ENCODE data around the gene IL1R1.

Gene IL1R1

DNA sequence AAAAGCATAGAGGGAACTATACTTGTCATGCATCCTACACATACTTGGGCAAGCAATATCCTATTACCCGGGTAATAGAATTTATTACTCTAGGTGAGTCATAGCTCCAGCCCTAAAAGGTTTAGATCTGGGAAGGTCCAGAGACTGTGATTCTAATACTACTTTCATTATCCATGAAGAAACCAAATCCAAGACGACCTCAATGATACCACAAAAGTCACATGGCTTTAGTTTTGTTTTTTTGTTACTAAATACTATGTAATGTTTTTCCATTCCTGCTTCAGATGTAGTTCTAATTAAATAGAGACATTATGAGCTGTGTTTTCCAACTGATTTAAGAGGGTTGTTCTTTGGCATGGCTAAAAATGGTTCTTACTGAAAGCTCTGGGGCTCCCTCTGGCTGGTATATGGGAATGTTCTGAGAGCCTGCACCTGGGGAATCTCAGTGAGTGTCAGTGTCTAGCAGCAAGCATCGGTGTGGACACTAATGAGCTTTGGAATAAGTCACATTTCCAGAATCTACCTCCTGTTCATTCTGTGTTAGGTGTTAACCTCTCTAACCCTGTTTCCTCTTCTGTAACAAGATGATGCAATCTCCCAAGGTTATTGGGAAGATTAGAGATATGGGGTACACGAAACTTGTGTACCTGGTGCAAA is 23.8 kb downstream of the IL1R1 start:
- DNase-seq (ENCODE audit: extremely low read depth in 1 of 2, low read depth in 1 of 2), result no peak

DNA sequence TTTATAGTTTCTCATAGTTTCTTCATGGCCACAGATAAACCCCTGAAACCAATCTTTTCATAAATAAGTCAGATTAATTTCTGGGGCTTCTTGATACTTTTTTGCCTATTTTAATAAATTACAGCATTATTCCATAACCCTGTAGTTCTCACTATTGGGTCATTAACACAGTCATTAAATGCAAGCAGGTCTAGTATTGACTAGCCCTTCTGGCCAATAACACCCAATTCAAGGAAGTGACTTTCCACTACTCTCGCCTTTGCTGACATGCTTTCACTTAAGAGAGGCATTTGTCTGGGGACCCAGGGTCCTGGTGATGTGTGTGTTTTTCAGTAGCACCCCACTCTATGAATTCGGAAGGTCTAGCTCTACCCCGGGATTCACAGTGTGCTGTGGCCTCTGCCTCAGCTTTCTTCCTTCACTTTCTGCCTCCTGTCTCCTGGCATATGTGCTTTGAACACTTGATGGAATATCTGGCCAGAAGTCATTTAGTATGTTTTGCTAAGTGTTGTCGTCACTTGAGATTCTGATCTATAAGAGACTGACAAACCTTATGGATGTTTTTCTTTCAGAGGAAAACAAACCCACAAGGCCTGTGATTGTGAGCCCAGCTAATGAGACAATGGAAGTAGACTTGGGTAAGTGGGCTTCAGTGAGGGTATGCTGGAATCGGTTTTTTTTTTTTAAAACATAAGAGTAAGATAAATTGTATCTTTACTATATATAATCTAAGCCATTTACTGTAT is 25.7 kb downstream of the IL1R1 start:
- no peak for DNase-seq (ENCODE audit: extremely low read depth in 1 of 2, low read depth in 1 of 2)

DNA sequence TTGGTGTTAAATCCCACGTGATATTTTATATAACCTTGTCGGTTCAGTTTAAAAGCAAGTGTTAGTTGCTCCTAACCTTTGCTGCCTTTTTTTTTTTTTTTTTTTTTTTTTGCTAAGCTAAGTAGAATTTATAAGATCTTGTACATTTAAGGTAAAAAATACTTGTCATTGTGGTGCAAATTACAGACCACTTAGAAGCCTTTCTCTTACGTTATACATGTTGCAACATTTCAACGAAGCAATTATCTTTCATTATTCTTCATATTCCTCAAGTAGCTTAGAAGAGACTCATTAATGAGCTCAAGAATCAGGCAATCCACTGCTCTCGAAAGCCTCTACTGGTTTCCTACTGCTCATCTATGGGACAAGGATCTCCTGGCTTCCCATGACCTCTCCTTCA is 29.4 kb downstream of the IL1R1 start:
- DNase-seq (ENCODE audit: extremely low read depth in 1 of 2, low read depth in 1 of 2), result no peak

DNA sequence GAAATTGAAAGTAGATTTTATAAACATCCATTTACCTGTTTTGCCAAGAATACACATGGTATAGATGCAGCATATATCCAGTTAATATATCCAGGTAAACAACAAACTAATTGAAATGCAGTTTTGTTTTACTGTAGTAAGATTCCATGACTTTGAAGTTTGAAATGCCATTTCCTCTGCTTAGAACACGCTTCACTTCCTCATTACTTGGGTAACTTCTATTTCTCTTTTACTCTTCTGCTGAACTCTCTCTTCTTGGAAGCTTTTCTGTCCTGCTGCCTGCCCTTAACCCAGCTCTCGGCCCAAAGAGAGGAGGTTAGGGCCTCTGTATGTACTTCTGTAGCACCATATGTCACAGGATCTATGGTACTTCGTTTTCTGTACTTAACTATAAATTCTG is 30.2 kb downstream of the IL1R1 start:
- DNase-seq (ENCODE audit: extremely low read depth in 1 of 2, low read depth in 1 of 2), result no peak

DNA sequence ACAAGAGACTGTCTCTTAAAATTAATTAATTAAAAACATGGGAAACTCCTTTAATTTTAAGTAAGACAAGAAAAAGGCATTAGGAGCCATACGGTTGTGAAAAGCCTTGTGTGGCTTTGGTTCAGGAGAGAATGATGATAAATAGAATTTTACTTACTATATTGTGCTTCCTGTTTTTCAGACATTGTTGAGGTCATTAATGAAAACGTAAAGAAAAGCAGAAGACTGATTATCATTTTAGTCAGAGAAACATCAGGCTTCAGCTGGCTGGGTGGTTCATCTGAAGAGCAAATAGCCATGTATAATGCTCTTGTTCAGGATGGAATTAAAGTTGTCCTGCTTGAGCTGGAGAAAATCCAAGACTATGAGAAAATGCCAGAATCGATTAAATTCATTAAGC is 33.6 kb downstream of the IL1R1 start:
- DNase-seq (ENCODE audit: extremely low read depth in 1 of 2, low read depth in 1 of 2), result no peak

DNA sequence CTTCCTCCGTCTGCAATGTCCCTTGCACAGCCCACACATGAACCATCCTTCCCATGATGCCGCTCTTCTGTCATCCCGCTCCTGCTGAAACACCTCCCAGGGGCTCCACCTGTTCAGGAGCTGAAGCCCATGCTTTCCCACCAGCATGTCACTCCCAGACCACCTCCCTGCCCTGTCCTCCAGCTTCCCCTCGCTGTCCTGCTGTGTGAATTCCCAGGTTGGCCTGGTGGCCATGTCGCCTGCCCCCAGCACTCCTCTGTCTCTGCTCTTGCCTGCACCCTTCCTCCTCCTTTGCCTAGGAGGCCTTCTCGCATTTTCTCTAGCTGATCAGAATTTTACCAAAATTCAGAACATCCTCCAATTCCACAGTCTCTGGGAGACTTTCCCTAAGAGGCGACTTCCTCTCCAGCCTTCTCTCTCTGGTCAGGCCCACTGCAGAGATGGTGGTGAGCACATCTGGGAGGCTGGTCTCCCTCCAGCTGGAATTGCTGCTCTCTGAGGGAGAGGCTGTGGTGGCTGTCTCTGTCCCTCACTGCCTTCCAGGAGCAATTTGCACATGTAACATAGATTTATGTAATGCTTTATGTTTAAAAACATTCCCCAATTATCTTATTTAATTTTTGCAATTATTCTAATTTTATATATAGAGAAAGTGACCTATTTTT is 35.4 kb downstream of the IL1R1 start:
- DNase-seq (ENCODE audit: extremely low read depth in 1 of 2, low read depth in 1 of 2), result no peak

DNA sequence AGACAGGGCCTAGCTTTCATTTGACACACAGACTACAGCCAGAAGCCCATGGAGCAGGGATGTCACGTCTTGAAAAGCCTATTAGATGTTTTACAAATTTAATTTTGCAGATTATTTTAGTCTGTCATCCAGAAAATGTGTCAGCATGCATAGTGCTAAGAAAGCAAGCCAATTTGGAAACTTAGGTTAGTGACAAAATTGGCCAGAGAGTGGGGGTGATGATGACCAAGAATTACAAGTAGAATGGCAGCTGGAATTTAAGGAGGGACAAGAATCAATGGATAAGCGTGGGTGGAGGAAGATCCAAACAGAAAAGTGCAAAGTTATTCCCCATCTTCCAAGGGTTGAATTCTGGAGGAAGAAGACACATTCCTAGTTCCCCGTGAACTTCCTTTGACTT is 36.5 kb downstream of the IL1R1 start:
- DNase-seq (ENCODE audit: extremely low read depth in 1 of 2, low read depth in 1 of 2), result no peak

DNA sequence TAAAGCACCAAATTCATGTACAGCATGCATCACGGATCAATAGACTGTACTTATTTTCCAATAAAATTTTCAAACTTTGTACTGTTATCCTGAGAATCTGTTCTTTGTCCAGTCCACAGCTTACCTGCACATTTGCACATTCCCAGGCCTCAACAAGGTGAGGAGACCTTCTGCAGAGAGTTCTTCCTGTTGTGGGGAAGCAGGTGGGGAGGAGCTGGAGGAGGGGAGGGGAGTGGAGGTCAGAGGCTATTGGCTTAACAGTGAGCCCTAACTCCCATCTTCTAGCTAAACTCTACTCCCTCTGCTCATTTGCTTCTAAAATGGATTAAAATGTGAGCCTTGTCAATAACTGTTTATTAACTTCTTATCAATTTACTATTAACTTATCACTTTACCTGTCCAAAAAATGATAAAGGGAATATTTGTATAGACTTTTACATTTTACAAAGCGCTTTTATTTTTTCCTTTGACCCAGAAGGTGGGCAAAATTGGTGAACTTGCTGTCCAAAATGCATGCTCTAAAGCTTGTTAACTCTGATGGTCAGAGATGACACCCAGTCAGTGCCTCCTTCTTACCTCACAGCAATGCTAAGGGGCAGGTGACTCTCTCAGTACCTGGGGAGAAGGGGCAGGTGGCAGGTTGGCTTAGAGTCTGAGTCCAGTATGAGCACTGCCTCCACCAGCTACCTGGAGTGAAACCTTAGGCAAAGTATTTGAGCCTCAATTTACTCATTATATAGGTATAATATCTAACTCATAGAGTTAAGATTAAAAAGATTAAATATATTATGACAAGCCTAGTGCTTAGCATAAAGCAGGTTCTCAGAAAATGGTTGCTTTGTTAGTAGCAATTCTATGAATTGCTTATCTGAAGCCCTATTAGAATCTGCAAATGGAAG is 37.5 kb downstream of the IL1R1 start:
- DNase-seq (ENCODE audit: extremely low read depth in 1 of 2, low read depth in 1 of 2), result no peak

DNA sequence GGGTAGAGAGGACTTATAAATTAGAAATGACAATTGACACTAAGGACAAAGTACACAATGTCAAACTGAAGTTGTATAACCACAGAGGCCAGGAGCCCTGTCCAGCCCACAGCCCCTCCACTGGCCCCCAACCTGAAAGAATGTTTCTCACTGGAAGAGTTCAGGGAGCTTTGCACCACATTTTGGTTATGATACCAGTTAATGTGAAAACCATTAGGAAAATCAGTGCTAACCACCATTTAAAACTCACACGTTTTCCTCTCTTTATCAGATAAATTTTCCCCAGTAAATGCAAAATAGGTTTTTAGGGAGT is 38.1 kb downstream of the IL1R1 start:
- no peak for DNase-seq (ENCODE audit: extremely low read depth in 1 of 2, low read depth in 1 of 2)

DNA sequence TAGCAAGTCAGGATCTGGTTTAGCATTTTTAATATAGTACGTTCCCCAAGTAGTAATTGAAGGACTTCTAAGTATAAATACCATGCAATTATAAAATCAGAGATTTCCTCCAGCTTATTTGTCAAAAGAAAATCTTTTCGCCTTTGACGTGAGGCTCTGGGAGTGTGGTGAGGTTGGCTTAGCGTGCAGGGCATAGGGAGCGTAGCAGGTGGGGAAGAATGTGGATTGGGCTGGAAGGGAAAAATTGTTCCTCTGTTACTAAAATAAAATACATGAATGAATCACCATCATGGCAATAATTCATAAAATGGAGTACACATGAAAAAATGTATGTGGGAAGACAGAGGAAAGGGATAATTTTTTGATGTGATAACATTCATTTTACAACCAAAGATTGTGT is 38.8 kb downstream of the IL1R1 start:
- no peak for DNase-seq (ENCODE audit: extremely low read depth in 1 of 2, low read depth in 1 of 2)

DNA sequence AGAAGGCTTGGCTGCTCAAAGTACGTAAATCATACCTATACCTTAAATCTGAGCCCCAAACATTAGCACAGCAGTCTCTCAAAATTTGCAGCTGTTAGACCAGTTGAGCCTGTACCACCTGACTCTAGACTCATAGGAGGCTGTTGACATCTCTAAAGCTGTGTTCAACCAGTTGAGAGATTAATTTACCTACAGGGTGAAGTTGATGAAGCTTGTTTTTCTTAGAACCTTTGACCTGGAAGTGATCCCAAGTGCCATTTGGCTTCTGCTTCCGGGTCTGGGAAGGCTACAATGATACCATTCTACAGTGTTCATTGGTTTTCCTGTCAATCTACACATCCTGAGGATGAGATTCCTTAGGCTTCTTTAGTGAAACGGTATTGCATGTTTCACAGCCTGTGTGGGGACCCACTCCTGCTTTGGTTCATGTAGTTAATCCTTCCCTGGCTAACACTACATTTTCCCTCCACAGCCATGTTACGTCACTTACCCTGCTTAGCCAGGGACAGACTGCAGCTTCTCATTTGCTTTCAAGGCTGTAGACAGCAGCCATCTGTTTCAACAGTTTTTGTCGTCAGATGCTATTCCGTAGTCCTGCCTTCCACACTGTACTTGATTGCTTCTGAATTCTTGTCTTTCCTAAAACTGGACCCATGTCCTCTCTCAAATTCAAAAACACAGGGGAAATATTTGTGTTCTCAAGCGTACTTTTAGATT is 39.5 kb downstream of the IL1R1 start:
- no peak for DNase-seq (ENCODE audit: extremely low read depth in 1 of 2, low read depth in 1 of 2)

DNA sequence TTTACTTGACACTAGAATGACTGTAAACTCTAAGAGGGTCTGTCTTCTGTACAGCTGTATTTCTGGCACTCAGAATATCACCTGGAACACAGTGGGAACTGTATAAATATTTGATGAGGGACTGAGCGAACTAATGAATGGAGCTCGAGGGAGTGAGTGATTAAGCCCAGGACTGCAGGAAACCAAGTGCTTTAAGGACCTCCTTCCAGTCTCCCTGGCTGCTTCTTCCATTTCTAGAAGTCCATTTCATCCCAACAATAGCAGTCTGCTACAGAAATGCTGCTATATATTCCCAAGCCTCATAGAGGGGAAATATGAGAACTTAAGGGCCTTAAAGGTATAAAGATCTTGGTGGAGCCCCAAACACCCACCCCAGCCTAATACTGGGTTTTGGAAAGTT is 41.5 kb downstream of the IL1R1 start:
- no peak for DNase-seq (ENCODE audit: extremely low read depth in 1 of 2, low read depth in 1 of 2)

DNA sequence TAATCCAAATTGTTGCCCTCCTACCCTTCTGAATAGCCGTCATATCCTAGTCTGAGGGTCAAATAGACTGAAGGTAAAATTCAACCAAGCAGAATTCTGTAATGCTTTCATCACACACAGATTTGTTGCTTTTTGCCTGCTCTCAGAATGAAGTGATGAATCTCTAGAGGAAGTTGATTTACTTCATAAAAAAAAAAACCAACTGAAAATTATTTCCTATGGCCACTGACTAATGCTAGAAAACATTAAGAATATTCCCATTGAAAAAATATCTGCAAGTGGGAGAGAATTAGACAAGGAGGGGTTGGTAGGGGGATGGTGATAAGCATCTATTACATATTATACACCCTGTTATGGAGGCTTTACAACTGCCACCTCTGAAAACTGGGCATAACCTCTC is 42.0 kb downstream of the IL1R1 start:
- DNase-seq (ENCODE audit: extremely low read depth in 1 of 2, low read depth in 1 of 2), result no peak

DNA sequence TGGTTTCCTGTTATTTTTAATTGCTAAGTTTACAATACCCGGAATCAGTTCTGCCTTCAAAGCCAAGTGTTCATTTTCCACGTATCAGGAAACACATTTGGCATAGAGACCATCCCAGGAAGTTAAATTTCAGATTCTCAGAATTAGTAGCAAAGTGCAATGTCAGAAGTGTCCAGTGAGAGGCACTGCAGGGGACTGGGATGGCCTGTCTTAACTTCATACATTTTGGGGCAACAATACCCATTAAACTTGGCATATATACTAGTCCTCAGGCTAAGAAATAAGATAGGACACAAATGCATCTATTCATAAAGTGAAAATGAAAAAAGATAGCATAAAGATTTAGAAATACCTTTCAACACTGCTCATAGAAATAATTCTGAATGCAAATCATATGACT is 42.8 kb downstream of the IL1R1 start:
- no peak for DNase-seq (ENCODE audit: extremely low read depth in 1 of 2, low read depth in 1 of 2)

DNA sequence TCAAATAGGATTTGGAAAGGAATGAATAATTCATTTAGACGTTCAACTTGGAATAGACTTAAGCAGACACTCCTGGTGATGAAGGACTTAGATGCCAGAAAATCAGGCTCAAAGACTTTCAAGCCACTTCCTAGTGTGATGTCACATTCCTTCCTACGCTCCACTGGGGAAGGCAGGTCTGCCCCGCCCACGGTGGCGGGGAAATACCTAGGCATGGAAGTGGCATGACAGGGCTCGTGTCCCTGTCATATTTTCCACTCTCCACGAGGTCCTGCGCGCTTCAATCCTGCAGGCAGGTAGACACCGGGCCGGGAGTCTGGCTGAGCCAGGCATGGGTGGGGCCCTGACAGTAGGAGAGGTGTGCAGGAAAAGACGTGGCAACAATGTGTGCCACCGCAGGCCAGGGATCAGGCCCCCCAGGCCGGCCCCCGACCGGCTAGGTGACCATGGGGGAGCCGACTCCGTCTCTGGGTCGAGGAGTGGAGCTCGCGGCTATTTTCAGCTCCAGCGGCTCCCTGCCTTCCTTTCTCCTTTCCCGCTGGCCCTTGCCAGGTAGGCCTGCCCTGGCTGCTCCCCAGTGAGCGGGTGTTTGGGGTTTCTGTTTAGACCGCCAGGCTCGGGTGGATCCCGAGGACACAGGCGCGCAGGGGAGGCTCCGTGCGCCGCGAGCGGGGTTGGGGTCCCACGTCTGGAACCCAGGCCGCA is 44.4 kb downstream of the IL1R1 start, which contains the start of gene IL1RL2:
TSS of gene IL1RL2 (plus strand) at position 233 of the 705 bp plus-strand sequence. CDS start 845 bp downstream, outside the sequence.
- DNase-seq (ENCODE audit: extremely low read depth in 1 of 2, low read depth in 1 of 2), result no peak

DNA sequence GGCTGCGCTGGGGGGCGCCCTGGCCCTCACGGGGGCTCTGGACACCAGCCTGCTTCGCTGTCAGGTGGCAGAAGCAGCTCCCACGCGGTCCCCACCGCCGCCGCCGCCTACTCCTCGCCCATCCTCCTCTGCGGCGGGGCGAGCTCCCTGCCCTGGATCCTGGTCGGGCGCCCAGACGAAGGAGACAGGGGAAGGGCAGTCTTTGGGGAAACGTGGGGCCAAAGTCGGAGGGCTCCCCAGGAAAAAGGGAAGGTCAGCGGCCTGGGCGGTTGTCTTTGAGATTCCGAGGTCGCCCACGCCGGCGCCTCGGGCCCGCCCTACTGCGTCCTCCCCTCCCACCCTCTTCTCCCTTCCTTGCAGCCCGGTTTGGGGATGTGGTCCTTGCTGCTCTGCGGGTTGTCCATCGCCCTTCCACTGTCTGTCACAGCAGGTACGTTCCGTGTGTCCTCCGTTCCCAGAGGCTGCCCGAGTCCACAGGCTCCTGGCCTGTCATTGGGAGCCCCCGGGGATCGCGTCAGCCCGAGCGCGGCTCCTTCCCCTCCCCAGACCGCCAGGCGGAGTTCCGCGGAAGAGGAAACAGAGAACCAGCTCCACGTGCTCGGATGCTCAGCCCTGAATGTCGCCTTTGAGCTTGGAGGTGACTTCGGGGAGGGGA is 45.1 kb downstream of the IL1R1 start:
- DNase-seq (ENCODE audit: extremely low read depth in 1 of 2, low read depth in 1 of 2), result peak in 1 of 2 donors; percentile 34

DNA sequence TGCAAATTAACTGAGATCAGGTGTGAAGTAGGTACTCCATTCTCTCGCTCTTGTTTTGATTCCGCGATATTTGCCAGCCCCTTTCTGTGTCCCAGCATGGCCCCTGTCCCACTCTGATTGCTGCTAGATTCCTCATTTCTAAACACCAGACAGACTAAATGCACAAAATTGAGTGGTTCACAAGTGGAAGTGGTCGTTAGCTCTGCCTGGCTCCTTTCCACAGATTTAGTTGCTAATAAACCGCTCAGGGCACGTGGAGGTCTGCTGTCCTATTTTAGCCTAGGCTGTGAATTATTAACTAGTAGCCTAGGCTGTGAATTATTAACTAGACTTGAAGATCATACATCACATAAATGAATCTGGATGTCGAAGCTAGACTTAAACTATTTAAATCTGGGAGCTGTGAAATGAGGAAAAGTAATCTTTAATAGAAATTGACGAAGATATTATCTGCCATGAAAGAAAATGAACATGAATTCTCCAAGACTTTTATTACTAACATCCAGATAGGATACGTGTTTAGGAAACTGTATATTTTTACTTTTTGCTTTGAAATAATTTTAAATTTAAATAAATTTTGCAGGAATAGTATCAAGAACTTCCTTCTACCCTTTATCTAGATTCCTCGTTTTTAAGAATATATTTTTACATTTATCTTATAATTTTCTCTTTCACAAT is 48.0 kb downstream of the IL1R1 start:
- DNase-seq (ENCODE audit: extremely low read depth in 1 of 2, low read depth in 1 of 2), result no peak

DNA sequence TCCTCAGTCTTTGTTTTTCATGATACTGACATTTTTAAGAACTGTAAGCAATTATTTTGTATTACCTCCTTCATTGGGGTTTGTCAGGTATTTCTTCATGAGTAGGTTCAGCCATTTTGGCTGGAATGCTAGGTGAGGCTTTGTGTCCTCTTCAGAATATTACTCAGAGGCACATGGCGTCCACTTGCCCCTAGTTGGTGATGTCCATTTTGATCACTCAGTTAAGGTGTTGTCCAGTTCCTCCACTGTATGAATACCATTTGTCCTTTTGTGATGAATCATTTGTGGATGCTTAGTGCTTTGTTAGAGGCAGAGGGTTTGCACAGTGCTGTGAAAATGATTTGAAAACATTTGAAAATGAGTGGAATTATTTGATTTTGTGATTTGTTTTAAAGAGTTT is 49.0 kb downstream of the IL1R1 start:
- DNase-seq (ENCODE audit: extremely low read depth in 1 of 2, low read depth in 1 of 2), result no peak

DNA sequence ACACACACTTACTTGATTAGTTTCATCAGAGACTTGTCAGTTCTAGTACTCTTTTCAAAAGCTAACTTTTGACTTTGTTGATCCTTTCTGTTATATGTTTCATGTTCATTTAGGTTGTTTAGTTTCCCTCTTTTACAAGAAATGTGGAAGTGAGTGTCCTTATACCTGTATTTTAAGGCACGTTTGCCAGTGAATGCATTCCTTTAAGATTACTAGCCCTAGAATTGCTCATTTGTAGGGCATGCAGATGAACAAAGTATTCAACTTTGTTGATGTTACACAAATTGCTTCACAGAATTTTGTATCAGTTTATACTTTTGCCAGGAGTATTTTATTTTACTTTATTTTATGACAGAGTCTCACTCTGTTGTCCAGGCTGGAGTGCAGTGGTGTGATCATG is 50.5 kb downstream of the IL1R1 start:
- DNase-seq (ENCODE audit: extremely low read depth in 1 of 2, low read depth in 1 of 2), result no peak
